Inferior parietal cortex (tissue), 1 donor: Measurements from ENCODE around the gene ZNF777.
"Not testable (repeated sequence)": the region's sequence is repeated elsewhere in the genome, so short reads cannot be mapped to it uniquely, and the experiment has no call there.

Experiments
- DNase-seq: peaks from one replicate; pipeline ENCODE4 v3.0.0-alpha.2; 2016; ENCODE audit errors: extremely low spot score

The ZNF777 gene

DNA sequence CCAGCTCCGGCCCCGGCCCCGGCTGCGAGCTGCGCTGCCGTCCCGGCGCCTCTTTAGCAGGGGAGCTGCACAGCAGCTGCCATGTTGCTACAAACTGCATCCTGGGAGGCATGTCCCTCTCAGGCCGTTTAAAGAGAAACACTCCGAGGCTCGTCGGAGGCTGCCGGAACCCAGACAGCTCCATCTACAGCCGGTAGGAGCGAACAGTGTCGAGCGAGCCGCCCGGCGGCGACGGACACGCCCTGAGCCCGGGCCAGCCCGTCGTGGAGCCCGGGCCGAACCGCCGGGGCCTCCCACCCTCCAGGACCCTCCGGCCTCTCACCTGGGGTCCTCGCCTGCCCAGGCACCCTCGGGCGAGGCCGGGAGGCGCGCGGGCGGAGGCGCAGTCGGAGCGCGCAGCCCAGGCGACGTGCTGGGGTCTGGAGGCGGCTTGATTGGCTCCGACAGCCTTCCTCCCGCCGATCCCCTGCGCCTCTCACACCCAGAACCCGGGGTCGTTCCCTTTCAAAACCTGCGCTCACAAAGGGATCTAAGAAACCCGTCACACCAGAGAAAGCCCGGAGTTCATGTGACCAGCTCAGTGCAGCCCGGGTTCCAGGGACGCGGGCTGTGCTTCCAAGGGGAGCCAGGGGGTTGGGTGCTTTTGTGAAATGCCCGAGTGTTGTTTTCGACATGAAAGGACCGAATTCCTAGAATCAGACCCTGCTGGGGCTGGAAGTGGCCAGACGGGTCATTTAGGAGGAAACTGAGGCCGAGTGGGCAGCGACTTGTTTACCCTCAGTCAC lies at the start of gene ZNF777:
Gene ZNF777 (minus strand): TSS at position 570 of the 785 bp plus-strand sequence. CDS start 5,040 bp downstream, outside the sequence.
- peak; percentile 77 for DNase-seq

GRCh38 chr7:149510248-149510647 lies 49.4 kb upstream of the ZNF777 start:
- DNase-seq, result no peak

DNA sequence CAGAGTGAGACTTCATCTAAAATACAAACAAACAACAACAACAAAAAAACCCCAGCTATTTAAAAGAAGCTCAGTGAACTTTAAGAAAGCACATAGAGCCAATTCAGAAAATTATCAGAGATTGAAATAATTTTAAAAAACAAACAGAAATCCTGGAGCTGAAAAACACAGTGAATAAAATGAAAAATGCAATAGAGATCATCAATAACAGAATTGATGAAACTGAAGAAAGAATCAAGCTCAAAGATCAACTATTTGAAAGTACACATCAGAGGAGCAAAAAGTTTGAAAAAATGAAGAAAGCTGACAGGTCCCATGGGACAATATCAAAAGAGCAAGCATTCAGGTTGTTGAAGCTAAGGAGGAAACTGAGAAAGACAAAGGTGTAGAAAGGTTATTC lies 48.9 kb upstream of the ZNF777 start:
- no peak for DNase-seq

- no peak for DNase-seq
Measured at GRCh38 chr7:149505551-149505950, 44.7 kb upstream of the ZNF777 start.

DNA sequence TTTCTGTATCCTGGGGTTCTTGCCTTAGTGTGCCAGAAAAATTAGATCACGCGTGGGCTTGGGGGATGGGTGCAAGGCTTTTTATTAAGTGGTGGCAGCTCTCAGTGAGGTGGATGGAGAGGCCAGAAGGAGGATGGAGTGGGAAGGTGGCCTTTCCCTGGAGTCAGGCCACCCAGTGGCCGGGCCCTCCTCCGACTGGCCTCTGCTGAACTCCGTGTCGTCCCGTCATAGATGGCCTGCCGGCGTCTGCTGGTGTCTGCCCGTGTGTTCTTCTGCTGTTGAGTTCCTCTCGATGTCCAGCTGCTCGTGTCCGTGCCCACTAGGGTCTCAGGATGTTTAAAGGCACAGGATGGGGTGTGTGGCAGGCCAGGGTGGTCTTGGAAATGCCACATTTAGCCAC lies 40.8 kb upstream of the ZNF777 start:
- DNase-seq, result no peak

GRCh38 chr7:149500910-149501309 lies 40.0 kb upstream of the ZNF777 start:
- no peak for DNase-seq

DNA sequence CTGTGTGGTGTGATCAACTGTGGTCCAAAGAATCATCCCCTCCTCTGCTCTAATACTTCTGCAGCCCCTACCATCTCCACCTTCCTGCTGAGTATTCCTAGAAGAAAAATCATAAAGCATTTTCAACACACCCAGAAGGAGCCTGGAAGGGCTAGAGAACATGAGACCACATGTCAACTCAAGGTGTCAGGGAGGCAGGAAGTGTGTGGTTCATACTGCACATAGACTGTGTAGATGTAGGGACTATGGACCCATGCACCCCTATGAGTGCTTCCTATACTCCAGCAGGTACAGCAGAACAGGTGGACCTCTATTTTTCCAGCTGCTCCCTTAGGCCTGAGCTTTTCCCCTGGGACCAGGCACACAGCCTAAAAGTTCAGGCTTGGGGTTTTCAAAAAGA lies 39.3 kb upstream of the ZNF777 start:
- DNase-seq, result no peak

DNA sequence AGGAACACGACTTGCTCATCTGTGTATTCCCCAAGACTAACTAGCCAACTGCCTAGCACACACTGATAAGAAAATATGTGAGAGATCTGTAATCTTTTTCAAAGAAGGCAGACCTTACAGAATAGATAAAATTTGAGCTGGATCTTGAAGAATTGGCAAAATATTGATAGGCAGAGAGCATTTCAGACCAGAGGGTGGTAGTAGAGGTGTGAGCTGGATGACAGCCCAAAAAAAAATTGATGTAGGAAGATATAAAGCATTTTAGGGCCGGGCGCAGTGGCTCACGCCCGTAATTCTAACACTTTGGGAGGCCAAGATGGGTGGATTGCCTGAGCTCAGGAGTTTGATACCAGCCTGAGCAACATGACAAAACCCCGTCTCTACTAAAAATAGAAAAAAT lies 37.9 kb upstream of the ZNF777 start:
- DNase-seq, result no peak

- DNase-seq, result peak; percentile 65
Measured at GRCh38 chr7:149497467-149498261, 36.8 kb upstream of the ZNF777 start, which contains the start of gene ZNF746. Gene ZNF746 (minus strand): TSS chr7:149497809. CDS start chr7:149497536, 273 bp downstream.

- DNase-seq, result no peak
Measured at GRCh38 chr7:149496642-149497391, 36.0 kb upstream of the ZNF777 start.

- no peak for DNase-seq
Measured at GRCh38 chr7:149495785-149496641, 35.2 kb upstream of the ZNF777 start.

DNA sequence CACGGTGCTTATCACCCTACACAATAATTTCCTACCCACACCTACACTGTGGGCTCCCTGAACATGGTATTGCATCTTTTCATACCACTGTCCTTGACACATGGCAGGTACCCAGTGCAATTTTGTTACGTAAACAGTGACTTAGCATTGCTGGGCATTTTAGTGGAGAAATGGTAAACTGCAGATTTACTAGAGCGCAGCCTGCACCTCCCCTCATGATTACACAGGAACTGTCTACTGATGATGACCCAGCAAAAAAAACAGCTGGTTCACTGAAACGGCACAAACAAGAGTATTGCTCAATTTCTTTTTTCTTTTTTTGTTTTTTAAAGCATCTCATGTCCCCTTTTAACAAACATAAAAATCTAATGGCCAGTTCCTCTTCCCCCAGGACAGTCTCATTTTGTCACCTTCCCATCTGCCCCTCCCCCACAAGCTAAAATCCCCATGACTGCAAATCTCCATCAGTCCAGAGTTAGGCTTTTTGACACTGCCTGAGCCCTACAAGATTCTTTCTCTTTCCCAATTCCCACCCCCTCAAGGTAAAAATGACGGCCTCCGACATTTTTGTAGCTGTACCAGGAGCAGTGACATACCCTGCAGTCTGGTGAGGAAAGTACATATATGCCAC lies 34.0 kb upstream of the ZNF777 start:
- no peak for DNase-seq

DNA sequence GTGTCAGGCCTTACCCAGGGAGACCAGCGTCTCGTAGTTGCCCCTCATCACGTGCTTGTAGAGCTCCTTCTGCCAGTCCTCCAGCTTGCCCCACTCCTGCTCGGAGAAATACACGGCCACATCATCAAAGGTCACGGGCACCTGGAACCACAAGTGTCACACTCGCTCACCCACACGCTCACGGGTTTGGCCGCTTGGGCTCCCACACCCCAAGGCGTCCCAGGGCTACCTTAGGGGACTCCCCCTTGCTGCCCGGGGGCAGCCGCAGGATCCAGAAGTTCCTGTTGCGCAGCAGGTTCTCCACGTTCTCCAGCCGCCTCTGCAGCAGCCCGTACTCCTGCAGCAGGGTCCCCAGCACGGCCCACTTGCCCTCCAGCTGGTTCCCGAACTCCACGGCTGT lies 33.1 kb upstream of the ZNF777 start:
- not testable (repeated sequence) for DNase-seq

DNA sequence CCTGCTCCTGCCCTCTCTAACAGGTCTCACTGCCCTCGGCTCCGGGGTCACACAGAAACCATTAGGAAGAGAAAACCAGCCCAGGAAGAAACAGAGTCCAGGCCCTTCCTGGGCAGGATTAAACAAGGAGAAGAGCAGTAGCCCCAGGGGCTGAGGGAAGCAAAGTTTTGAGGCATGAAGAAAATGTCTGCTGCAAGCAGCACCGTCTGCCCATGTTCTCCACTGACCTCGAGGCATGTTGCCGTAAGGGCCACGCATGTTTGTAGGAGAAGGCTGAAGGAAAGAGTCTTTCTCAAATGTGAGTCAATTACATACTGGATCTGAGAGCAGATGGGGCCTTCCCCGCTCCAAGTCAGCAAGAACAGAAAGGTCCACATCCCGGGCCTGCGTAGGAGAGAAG lies 32.5 kb upstream of the ZNF777 start:
- no peak for DNase-seq

DNA sequence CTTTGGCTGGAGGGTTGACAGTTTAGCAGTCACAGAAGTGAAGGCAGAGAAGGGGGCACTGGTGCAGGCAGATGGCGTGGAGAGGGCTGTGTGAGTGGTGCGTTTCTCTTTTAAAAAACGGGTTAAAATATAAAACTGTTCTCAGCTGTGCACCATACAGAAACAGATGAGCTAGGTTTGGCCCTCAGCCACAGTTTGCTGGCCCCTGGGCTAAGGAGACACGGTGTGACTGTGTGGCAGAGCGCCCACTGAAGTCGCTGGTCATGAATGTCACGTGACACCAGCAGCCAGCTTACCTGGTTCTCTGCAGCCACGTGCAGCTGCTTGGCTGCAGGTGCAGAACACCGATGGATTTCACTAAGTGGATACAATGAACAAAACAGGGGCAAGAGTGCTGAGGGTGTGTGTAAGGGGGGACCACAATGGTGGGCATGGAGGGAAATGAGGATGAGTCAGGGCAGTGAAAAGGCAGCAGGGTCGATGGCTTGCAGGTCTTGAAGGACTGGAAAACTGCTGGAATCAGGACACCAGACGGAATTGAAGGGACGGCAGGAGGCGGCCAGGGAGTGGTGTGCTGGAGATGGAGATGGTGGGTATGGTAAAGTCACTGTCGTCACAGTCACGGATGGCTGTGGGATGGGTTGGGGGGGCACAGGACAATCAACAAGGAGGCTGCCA lies 29.4 kb upstream of the ZNF777 start:
- DNase-seq, result no peak

DNA sequence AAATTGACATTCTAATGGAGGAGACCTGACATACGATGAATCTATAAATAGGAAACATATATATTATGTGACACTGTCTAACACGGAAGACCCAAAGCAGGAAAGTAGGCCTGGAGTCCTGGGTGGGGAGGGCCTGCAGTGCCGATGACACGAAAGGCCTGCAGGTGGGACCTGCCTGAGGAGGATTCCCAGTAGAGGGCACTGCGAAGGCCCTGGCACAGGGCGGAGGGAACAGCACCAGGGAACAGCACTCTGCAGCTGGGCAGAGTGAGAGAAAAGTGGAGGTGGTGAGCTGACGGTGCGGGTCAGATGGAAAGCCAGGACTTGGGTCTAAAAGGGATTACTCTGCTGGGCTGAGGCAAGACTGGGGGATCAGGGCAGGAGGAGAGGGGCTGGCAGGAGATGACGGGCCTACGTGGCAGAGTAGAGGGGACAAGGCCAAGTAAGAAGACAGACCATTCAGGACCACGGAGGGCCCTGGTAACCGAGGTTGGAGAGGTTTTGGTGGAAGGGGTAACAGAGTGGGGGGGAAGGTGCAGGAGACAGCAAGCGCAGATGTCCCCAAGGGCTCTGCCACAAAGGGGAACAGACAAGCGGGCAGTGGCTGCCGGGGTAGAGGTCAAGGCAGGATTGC lies 28.6 kb upstream of the ZNF777 start:
- DNase-seq, result no peak

GRCh38 chr7:149479568-149479967 lies 18.7 kb upstream of the ZNF777 start:
- no peak for DNase-seq

DNA sequence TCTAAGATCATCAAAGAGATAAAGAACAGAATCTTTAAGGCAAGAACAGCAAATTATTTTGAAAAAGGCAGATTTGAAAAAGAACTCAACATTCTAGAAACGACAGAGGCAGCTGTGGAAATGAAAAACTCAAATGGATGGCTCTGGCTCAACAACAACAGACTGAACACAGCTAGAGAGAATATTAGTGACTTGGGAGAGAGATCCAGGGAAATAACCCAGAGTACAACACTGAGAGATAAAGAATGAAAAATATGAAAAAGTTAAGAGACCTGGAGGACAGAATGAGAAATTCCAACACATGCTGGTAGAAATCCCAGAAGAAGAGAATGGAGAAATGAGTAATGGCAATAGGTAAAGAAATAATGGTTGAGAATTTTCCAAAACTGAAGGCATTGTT lies 17.9 kb upstream of the ZNF777 start:
- no peak for DNase-seq
